Naive B cell (primary cell): ENCODE data around the gene LRRC10B. TPM values are rescaled to one million over a fixed set of nuclear protein-coding genes. Genes with fewer than 3 reads are reported as not detected.
A peak's percentile ranks its signal among the peaks of the same experiment; 100 is the strongest.
"Not testable (repeated sequence)": the region's sequence is repeated elsewhere in the genome, so short reads cannot be mapped to it uniquely, and the experiment has no call there.

Source experiments
- ATAC-seq, 2 donors: fragments of 150-1000 bp; cut with Tn5 transposase; 2 replicates each; pipeline ENCODE4 v1.10.0; 2021; ENCODE audit warnings: low read depth in 2 of 2, mild to moderate bottlenecking in 2 of 2, moderate library complexity in 2 of 2
- DNase-seq: peaks from one replicate; pipeline ENCODE4 v3.0.0; 2022
- H3K27ac Mint-ChIP-seq, 6 donors: one replicate each; pipeline ENCODE4 v1.8.0; 2020 to 2022; ENCODE audit warnings: mild to moderate bottlenecking in 6 of 6, mixed read lengths in 6 of 6, moderate library complexity in 5 of 6, inconsistent platforms in 2 of 6
- H3K27me3 Mint-ChIP-seq, 3 donors: one replicate each; pipeline ENCODE4 v1.8.0; 2021 to 2022; ENCODE audit warnings: mixed read lengths in 3 of 3, mild to moderate bottlenecking in 1 of 3
- H3K36me3 Mint-ChIP-seq, 2 donors: one replicate each; pipeline ENCODE4 v1.8.0; 2020 to 2022; ENCODE audit warnings: mixed read lengths in 2 of 2, inconsistent platforms in 1 of 2, mild to moderate bottlenecking in 1 of 2
- H3K4me1 Mint-ChIP-seq, 3 donors: one replicate each; pipeline ENCODE4 v1.8.0; 2020 to 2022; ENCODE audit warnings: mixed read lengths in 3 of 3, inconsistent platforms in 1 of 3, mild to moderate bottlenecking in 1 of 3, moderate library complexity in 1 of 3
- H3K4me3 Mint-ChIP-seq, 8 donors: one replicate each; pipeline ENCODE4 v1.8.0; 2020 to 2022; ENCODE audit warnings: mild to moderate bottlenecking in 8 of 8, mixed read lengths in 8 of 8, moderate library complexity in 8 of 8, inconsistent platforms in 2 of 8
- H3K9me3 Mint-ChIP-seq, 7 donors: one replicate each; pipeline ENCODE4 v1.8.0; 2020 to 2022; ENCODE audit warnings: mixed read lengths in 7 of 7, mild to moderate bottlenecking in 5 of 7, inconsistent platforms in 2 of 7, moderate library complexity in 1 of 7
- polyA plus RNA-seq, 6 donors: library from polyadenylated mRNA; unstranded; fragments of 300-500 nt; fragmentation: Illumina TruSeq; gene quantifications; one replicate each; pipeline ENCODE4 v1.2.3, GENCODE V29; 2021; ENCODE audit warnings: low read depth in 6 of 6

The LRRC10B gene
- under 1 TPM in 1 of 6 donors, not detected in 5; 0.12 TPM for polyA plus RNA-seq

GRCh38 chr11:61507962-61508861 is at the start of gene LRRC10B:
LRRC10B (plus strand) TSS chr11:61508749; CDS start chr11:61508999, 250 bp downstream.
- peaks cover 5 to 11% (median 8%) of the 10 kb centered on the region in 3 donors for H3K4me1 Mint-ChIP-seq
- H3K4me3 Mint-ChIP-seq, result peak within 1 kb of the TSS; percentile 66 to 88 (median 81)
- H3K27ac Mint-ChIP-seq, result peak within 1 kb of the TSS in 2 of 6 donors; percentile 82 to 87
- H3K27me3 Mint-ChIP-seq, result peaks cover 31 to 68% (median 58%) of the 10 kb centered on the region in 3 donors
- no peak for DNase-seq
- peak; percentile 35 to 43 for ATAC-seq
- no peaks in the 10 kb centered on the region for H3K9me3 Mint-ChIP-seq
- no peaks in the 10 kb centered on the region for H3K36me3 Mint-ChIP-seq

GRCh38 chr11:61460474-61460881 is 48.1 kb upstream of the LRRC10B start:
- Mint-ChIP-seq H3K4me3 (no peak overlapping the region), H3K27ac (peak overlapping the region in 1 of 6 donors; percentile 9), H3K27me3 (no peaks in the 10 kb centered on the region), H3K36me3 (peaks cover 11 to 13% of the 10 kb centered on the region in 2 donors), H3K9me3 (no peaks in the 10 kb centered on the region), H3K4me1 (peaks cover 7 to 16% (median 9%) of the 10 kb centered on the region in 3 donors)
- no peak for ATAC-seq
- DNase-seq, result no peak

- Mint-ChIP-seq H3K27me3 (no peaks in the 10 kb centered on the region), H3K36me3 (peaks cover 11 to 13% of the 10 kb centered on the region in 2 donors), H3K9me3 (no peaks in the 10 kb centered on the region), H3K4me3 (no peak overlapping the region), H3K27ac (peak overlapping the region in 1 of 6 donors; percentile 9), H3K4me1 (peaks cover 5 to 16% (median 7%) of the 10 kb centered on the region in 3 donors)
- DNase-seq (no peak), ATAC-seq (no peak)
These were observed 47.6 kb upstream of the LRRC10B start for GRCh38 chr11:61460986-61461385.

GRCh38 chr11:61467602-61468001 is 40.9 kb upstream of the LRRC10B start:
- ATAC-seq, H3K9me3 Mint-ChIP-seq, H3K27ac Mint-ChIP-seq, H3K27me3 Mint-ChIP-seq, H3K4me3 Mint-ChIP-seq, DNase-seq, H3K4me1 Mint-ChIP-seq: not testable (repeated sequence)
- peaks cover 6 to 14% of the 10 kb centered on the region in 2 donors for H3K36me3 Mint-ChIP-seq

GRCh38 chr11:61468002-61468401 is 40.5 kb upstream of the LRRC10B start:
- peak overlapping the region in 1 of 6 donors; percentile 63 for H3K27ac Mint-ChIP-seq

GRCh38 chr11:61472282-61472681 is 36.3 kb upstream of the LRRC10B start:
- Mint-ChIP-seq H3K27ac (no peak overlapping the region), H3K9me3 (peaks cover 0 to 3% (median 0%) of the 10 kb centered on the region in 7 donors), H3K4me3 (no peak overlapping the region), H3K27me3 (no peaks in the 10 kb centered on the region), H3K4me1 (peaks cover 0 to 3% (median 0%) of the 10 kb centered on the region in 3 donors), H3K36me3 (peaks cover 12 to 23% of the 10 kb centered on the region in 2 donors)
- DNase-seq (no peak), ATAC-seq (no peak)

More at GRCh38 chr11:61468002-61468401, 40.5 kb upstream of the LRRC10B start:
- peaks cover 0 to 4% (median 3%) of the 10 kb centered on the region in 3 donors for H3K4me1 Mint-ChIP-seq
- peaks cover 0 to 3% (median 0%) of the 10 kb centered on the region in 7 donors for H3K9me3 Mint-ChIP-seq
- H3K4me3 Mint-ChIP-seq, result no peak overlapping the region
- no peak for DNase-seq
- no peak for ATAC-seq
- H3K27me3 Mint-ChIP-seq, result no peaks in the 10 kb centered on the region
- H3K36me3 Mint-ChIP-seq, result peaks cover 6 to 14% of the 10 kb centered on the region in 2 donors

GRCh38 chr11:61472868-61473267 is 35.7 kb upstream of the LRRC10B start:
- Mint-ChIP-seq H3K4me1 (peaks cover under 1 to 6% (median 3%) of the 10 kb centered on the region in 3 donors), H3K9me3 (no peaks in the 10 kb centered on the region), H3K27me3 (peaks cover 0 to under 1% (median 0%) of the 10 kb centered on the region in 3 donors), H3K27ac (peak overlapping the region in 1 of 6 donors; percentile 52), H3K36me3 (peaks cover 12 to 17% of the 10 kb centered on the region in 2 donors), H3K4me3 (no peak overlapping the region)
- ATAC-seq (no peak), DNase-seq (no peak)

- ATAC-seq (no peak), DNase-seq (no peak)
- peak overlapping the region in 2 of 6 donors; percentile 35 to 52 for H3K27ac Mint-ChIP-seq
- peaks cover 12 to 15% of the 10 kb centered on the region in 2 donors for H3K36me3 Mint-ChIP-seq
- no peaks in the 10 kb centered on the region for H3K9me3 Mint-ChIP-seq
- peaks cover 4 to 7% (median 5%) of the 10 kb centered on the region in 3 donors for H3K4me1 Mint-ChIP-seq
- H3K27me3 Mint-ChIP-seq, result peaks cover 0 to 6% (median 0%) of the 10 kb centered on the region in 3 donors
- no peak overlapping the region for H3K4me3 Mint-ChIP-seq
These were observed 35.1 kb upstream of the LRRC10B start for GRCh38 chr11:61473370-61474012.

- Mint-ChIP-seq H3K27ac (peak overlapping the region in 3 of 6 donors; percentile 35 to 59 (median 52)), H3K4me1 (peaks cover 4 to 7% (median 5%) of the 10 kb centered on the region in 3 donors)
- no peak for DNase-seq
These were observed 34.4 kb upstream of the LRRC10B start for GRCh38 chr11:61474013-61474643.

GRCh38 chr11:61475433-61475832 is 33.1 kb upstream of the LRRC10B start:
- ATAC-seq (no peak), DNase-seq (no peak)
- Mint-ChIP-seq H3K36me3 (peaks cover 12 to 15% of the 10 kb centered on the region in 2 donors), H3K4me3 (no peak overlapping the region), H3K27me3 (peaks cover 0 to 7% (median 3%) of the 10 kb centered on the region in 3 donors), H3K27ac (no peak overlapping the region), H3K4me1 (peaks cover 5 to 7% (median 5%) of the 10 kb centered on the region in 3 donors), H3K9me3 (no peaks in the 10 kb centered on the region)

More at GRCh38 chr11:61474013-61474643, 34.4 kb upstream of the LRRC10B start:
- Mint-ChIP-seq H3K9me3 (no peaks in the 10 kb centered on the region), H3K36me3 (peaks cover 12 to 15% of the 10 kb centered on the region in 2 donors), H3K27me3 (peaks cover 0 to 6% (median 0%) of the 10 kb centered on the region in 3 donors), H3K4me3 (no peak overlapping the region)
- no peak for ATAC-seq

GRCh38 chr11:61476371-61476770 is 32.2 kb upstream of the LRRC10B start:
- H3K27ac Mint-ChIP-seq, result peak overlapping the region in 1 of 6 donors; percentile 21
- H3K9me3 Mint-ChIP-seq, result no peaks in the 10 kb centered on the region
- H3K4me1 Mint-ChIP-seq, result peaks cover 5 to 7% (median 7%) of the 10 kb centered on the region in 3 donors
- H3K4me3 Mint-ChIP-seq, result no peak overlapping the region
- no peak for DNase-seq
- peaks cover 6 to 9% of the 10 kb centered on the region in 2 donors for H3K36me3 Mint-ChIP-seq
- H3K27me3 Mint-ChIP-seq, result peaks cover 0 to 16% (median 10%) of the 10 kb centered on the region in 3 donors
- ATAC-seq, result no peak

GRCh38 chr11:61477126-61477525 is 31.4 kb upstream of the LRRC10B start:
- no peak for ATAC-seq
- Mint-ChIP-seq H3K36me3 (peaks cover 6 to 9% of the 10 kb centered on the region in 2 donors), H3K9me3 (no peaks in the 10 kb centered on the region), H3K27me3 (peaks cover 0 to 24% (median 15%) of the 10 kb centered on the region in 3 donors), H3K27ac (no peak overlapping the region), H3K4me1 (peaks cover 5 to 7% (median 7%) of the 10 kb centered on the region in 3 donors), H3K4me3 (no peak overlapping the region)
- no peak for DNase-seq

- Mint-ChIP-seq H3K27me3 (peaks cover 0 to 29% (median 15%) of the 10 kb centered on the region in 3 donors), H3K27ac (no peak overlapping the region), H3K4me3 (peak overlapping the region in 1 of 8 donors; percentile 45), H3K36me3 (peaks cover 6 to 9% of the 10 kb centered on the region in 2 donors), H3K9me3 (no peaks in the 10 kb centered on the region), H3K4me1 (peaks cover 5 to 7% (median 7%) of the 10 kb centered on the region in 3 donors)
- no peak for ATAC-seq
- peak; percentile 44 for DNase-seq
These were observed 30.8 kb upstream of the LRRC10B start for GRCh38 chr11:61477727-61478148.
